Left lobe of liver (tissue), 2 donors: ENCODE data around the gene KIF2C. TPM values are rescaled to one million over a fixed set of nuclear protein-coding genes. Genes with fewer than 3 reads are reported as not detected.
A peak's percentile ranks its signal among the peaks of the same experiment; 100 is the strongest.
"Not testable (repeated sequence)": the region's sequence is repeated elsewhere in the genome, so short reads cannot be mapped to it uniquely, and the experiment has no call there.

ENCODE experiments used
- ATAC-seq: fragments of 200-7000 bp; cut with Tn5 transposase; one replicate; pipeline ENCODE4 v1.9.1; 2020; ENCODE audit warnings: mild to moderate bottlenecking, moderate library complexity
- DNase-seq: peaks from one replicate; pipeline ENCODE4 v3.0.0-alpha.2; 2020; ENCODE audit warnings: low spot score
- total RNA-seq: library from RNA; stranded (reverse); gene quantifications from one replicate; pipeline ENCODE4 v1.2.1, GENCODE V29; 2021
- donor health status: DM: no; HTN: no; CAD: no; lungs with moderate emphysema.
- donor health status: DM: no; HTN: yes; CAD: no.

Gene KIF2C
- 0.73 TPM for total RNA-seq

DNA sequence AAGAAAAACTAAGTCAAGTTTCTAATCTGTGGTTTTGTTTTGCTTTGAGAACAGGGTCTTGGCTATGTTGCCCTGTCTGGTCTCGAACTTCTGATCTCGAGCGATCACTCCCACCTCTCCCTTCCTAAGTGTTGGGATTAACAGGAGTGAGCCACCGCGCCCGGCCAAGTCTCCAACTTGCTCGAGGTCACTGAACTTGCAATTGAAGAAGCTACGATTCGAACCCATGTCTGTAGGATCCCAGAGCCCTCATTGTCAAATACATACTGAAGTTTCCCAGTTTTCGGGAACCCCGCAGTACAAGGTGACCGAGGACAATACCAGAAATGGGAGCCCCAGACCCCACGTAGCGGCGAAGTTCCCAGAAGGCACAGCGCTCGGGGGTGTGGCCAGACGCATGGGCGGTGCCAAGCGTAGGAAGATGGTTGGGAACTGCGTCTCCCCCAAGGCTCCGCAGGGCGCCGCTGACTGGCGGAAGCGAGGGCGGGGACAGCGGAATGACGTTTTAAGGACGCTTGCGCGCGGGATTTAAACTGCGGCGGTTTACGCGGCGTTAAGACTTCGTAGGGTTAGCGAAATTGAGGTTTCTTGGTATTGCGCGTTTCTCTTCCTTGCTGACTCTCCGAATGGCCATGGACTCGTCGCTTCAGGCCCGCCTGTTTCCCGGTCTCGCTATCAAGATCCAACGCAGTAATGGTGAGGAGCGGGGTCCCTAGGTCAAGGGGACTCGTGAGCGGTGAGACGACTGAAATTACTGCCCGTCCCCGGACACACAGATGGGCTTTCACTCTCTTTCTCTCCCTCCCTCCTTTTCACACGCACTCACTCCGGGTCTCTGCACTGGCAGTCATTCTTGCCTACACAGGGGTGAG lies at the start of gene KIF2C:
TSS of gene KIF2C (plus strand) at position 531 of the 872 bp plus-strand sequence. CDS start at position 627, 96 bp downstream.
- DNase-seq (peak; percentile 96), ATAC-seq (peak; percentile 100)

- ATAC-seq (no peak), DNase-seq (no peak)
Measured at GRCh38 chr1:44693159-44693558, 46.5 kb upstream of the KIF2C start.

- DNase-seq = no peak
- no peak for ATAC-seq
Measured at GRCh38 chr1:44693900-44694299, 45.7 kb upstream of the KIF2C start.

GRCh38 chr1:44694863-44695478 lies 44.7 kb upstream of the KIF2C start:
- peak; percentile 41 for ATAC-seq
- no peak for DNase-seq

GRCh38 chr1:44695671-44696070 lies 44.0 kb upstream of the KIF2C start:
- no peak for DNase-seq
- no peak for ATAC-seq

DNA sequence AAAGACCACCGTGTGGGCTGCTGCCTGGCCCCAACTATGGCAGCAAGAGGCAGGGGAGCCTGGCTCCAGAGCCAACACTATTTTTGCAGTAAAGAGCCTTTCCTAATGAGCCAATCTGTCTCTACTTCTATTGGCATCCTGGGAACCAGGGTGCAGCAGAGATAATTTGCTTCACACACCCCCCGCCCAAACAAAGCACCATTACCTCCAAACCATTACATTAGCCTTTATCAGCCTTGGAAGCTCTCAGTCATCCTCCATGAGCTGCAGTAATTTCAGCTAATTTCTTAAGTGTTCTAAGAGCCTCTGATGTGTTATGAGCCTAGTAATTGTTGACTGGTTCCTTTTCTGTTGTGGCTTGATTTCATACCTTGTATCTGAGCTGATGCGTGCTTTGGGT lies 43.5 kb upstream of the KIF2C start:
- DNase-seq (no peak), ATAC-seq (no peak)

DNA sequence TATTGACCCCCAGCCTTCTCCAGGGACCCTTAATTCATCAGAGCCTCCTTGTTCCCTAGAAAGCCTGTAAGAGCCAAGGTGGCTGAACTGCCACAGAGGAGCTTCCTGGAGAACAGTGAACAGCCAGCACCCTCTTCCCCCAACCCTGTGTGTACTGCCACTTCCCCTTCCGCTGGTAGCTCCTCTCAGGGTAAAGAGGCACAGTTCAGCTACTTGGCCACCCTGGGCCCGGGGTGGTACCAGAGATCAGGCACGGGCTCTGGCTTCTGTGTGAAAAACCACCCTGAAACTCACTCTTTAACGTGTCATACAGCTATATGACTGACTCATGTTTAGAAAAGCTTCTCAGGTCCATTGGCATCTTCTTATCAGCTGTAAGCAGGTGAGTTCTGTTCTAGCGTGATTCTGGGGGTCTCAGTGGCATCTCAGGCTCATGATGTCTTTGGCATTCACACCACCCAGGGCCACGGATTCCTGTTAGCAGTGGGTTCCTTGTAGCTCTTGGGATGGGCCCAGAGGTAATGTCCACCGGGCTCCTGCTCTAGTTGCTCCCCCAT lies 42.8 kb upstream of the KIF2C start:
- no peak for DNase-seq
- peak; percentile 30 for ATAC-seq

GRCh38 chr1:44698138-44698537 lies 41.5 kb upstream of the KIF2C start:
- DNase-seq (no peak), ATAC-seq (no peak)

- not testable (repeated sequence) for ATAC-seq
Measured at GRCh38 chr1:44699375-44699774, 40.3 kb upstream of the KIF2C start.

DNA sequence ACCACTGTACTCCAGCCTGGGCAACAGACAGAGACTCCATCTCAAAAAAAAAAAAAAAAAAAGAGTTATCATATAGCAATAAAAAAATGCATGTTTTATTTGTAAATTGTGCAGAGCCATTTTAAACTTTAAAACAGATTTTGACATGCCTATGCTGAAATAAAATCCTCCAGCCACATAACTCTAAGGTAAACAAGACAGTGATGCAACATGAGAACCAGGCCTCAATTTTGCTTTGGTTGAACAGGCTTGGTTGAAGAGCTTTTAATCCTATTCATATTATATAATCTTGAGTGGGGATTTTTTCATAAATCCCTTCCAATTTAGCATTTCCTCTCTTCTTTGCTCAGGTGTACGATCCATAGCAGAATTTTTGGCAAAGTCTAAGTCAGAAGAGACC lies 39.1 kb upstream of the KIF2C start:
- ATAC-seq (peak; percentile 82), DNase-seq (no peak)

More at GRCh38 chr1:44699375-44699774, 40.3 kb upstream of the KIF2C start:
- not testable (repeated sequence) for DNase-seq

GRCh38 chr1:44701141-44701573 lies 38.5 kb upstream of the KIF2C start:
- DNase-seq (no peak), ATAC-seq (peak; percentile 58)

DNA sequence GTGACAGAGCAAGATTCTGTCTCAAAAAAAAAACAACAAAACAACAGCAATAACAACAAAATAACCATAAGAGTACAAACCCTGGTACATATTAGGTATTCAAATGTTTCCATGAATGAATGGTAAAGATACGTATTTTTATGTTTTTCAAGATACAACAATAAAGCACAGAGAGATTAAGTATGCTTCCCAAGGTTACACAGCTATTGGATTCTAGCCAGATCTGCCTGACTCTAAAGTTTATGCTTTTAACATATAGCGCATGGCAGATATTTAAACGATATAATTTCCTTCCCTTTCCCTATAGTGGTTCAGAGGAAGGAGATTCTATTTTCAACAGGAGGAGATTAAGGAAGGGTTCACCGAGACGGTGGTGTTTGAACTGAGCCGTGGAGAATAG lies 34.2 kb upstream of the KIF2C start:
- DNase-seq = no peak
- no peak for ATAC-seq

GRCh38 chr1:44705938-44706337 lies 33.7 kb upstream of the KIF2C start:
- ATAC-seq (no peak), DNase-seq (no peak)

DNA sequence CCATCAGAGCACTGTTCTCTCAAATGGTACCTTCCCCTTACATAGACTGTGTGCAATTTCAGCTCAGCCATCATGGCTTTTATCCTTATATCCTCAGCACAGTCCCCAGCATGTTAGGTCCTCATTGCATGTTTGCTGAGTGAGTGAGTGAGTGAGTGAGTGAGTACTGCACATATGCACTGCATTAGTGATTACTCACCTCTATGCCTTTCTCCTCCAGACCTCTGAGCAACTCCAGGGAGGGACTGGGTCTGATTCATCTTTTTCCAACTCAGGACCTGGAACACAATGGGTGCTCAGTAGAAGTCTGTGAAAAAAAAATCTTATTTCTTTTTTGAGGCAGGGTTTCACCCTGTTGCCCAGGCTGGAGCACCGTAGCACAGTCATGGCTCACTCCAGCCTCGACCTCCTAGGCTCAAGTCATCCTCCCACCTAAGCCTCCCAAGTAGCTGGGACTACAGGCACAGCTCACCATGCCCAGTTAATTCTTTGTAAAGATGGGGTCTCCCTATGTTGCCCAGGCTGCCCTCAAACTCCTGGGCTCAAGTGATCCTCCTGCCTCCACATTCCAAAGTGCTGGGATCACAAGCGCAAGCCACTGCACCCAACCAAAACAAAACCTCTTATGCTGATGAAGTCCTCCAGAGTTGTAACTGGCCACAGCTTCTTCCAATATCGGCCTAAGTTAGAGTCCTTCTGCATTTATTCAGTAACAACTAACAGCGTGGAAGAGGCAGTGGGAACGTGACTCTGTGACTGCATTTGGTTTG lies 32.3 kb upstream of the KIF2C start:
- ATAC-seq (no peak), DNase-seq (no peak)

DNA sequence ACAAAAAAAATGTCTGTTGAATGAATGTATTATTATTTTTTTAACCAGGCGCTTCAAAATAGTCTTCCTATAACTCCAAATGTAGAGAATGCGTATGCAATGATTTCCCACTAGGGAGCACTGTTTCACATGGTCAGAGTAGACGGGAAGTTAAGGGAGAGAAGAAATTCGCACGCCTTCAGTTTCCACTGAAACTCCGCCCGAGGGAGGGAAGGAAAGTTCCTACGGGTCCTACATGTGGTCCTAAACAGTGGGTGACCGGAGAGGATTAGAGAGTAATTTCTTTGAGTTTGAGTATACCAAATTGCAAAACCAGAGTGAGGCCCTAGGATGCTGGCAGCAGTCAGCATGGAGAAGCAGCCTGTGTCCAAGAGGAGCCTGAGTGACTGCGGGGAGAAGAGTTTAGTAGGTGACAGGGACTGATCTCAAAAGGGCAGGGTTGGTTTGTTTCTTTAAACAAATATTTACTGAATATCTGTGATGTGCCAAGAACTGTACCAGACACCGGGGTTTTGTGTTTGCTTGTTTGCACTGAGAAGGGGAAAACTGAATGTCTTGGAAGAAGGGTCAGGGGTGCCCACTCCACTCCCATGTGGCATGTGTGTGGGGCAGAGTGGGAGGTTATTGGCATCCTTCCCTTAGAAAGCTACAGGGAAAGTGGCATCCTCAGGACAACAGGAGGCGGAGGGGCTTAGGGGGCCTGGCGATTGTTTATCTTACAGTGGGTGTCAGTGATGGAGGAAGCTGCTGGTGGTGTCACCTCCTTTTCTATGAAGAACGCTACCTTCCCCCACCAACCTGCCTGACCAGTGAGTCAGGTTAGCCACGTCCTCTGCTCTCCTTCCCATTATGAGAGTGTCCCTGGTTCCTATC lies 31.4 kb upstream of the KIF2C start:
- ATAC-seq = peak; percentile 87
- no peak for DNase-seq

- ATAC-seq = no peak
- no peak for DNase-seq
Measured at GRCh38 chr1:44713321-44713781, 26.3 kb upstream of the KIF2C start.

DNA sequence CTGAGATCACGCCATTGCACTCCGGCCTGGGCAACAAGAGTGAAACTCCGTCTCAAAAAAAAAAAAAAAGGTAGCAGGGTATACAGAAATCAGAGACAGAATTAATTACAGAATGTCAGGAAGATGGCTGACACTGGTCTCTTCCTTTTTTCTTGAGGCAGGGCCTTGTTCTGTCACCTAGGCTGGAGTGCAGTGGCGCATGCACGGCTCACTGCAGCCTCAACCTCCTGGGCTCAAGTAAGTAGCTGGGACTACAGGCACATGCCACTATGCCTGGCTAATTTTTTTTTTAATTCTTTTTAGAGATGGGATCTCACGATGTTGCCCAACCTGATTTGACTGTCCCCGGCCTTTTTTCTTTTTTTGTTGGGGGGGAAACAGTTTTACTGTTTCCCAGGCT lies 25.1 kb upstream of the KIF2C start:
- ATAC-seq (peak; percentile 25), DNase-seq (no peak)

- ATAC-seq = peak; percentile 99
Measured at GRCh38 chr1:44714944-44715571, 24.6 kb upstream of the KIF2C start.

GRCh38 chr1:44717156-44717555 lies 22.5 kb upstream of the KIF2C start:
- DNase-seq = no peak
- no peak for ATAC-seq

More at GRCh38 chr1:44714944-44715571, 24.6 kb upstream of the KIF2C start:
- DNase-seq = peak; percentile 70
